H1 (cell line): ENCODE results near the gene HYDIN.
"Not testable (repeated sequence)": the region's sequence is repeated elsewhere in the genome, so short reads cannot be mapped to it uniquely, and the experiment has no call there.

Source experiments
- FOSL1 ChIP-seq: IDR thresholded peaks from 2 replicates; pipeline ENCODE4 v1.6.1; 2011; ENCODE audit warnings: mild to moderate bottlenecking, low read depth, low read length, moderate library complexity; ENCODE audit not compliant: insufficient read depth
- POLR2A ChIP-seq, 2 experiments: IDR thresholded peaks; 1 replicate in 1 of 2; 2 replicates in 1 of 2; pipeline ENCODE4 v1.6.1; 2011; ENCODE audit warnings: low read depth in 2 of 2, low read length in 2 of 2, mild to moderate bottlenecking in 2 of 2; ENCODE audit errors: control extremely low read depth in 1 of 2
- RBBP5 ChIP-seq: IDR thresholded peaks from 2 replicates; pipeline ENCODE4 v1.7.1; 2012; ENCODE audit warnings: low read depth, mild to moderate bottlenecking, inconsistent platforms, low read length, moderate library complexity, borderline replicate concordance
- TF ChIP-seq, protein P1 (sequence below): IDR thresholded peaks from 2 replicates; pipeline ENCODE4 v1.6.1; 2011; ENCODE audit warnings: low read depth, mild to moderate bottlenecking, low read length; ENCODE audit not compliant: insufficient read depth

DNA sequence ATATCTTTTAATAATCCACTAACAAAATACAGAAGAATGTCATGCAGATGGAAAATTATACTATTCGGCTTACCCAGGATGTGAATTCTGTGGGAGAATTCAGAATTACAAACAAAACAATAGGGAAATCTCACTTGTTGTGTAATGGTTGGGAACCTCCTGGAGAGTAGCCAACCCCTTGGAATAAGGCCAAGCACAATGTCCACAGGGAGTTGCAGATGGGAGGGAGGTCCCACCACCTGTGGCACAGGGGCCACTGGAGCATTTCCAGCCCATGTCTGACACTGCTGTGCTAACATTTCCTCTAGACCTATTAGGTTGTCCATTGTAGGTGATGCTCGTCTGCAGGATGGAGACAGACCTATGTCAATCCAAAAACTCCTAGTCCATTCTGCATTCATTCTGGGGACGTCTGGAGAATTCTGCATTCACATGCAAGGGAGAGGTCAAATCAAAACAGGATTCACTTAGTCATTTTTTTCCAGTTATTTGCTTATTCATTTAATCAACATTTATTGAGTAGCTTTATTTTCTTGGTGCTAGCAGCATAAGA lies 120.8 kb downstream of the HYDIN start:
- not testable (repeated sequence) for TF ChIP-seq POLR2A (IDR thresholded peaks at IDR 0.05; ENCODE audit: control extremely low read depth in 1 of 2, low read depth in 2 of 2, low read length in 2 of 2); RBBP5; FOSL1
- TF ChIP-seq, protein P1, sequence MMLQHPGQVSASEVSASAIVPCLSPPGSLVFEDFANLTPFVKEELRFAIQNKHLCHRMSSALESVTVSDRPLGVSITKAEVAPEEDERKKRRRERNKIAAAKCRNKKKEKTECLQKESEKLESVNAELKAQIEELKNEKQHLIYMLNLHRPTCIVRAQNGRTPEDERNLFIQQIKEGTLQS: not testable (repeated sequence)
